Measurements from ENCODE around the gene GOLGA1. TPM values are rescaled to one million over a fixed set of nuclear protein-coding genes. Genes with fewer than 3 reads are reported as not detected.

Gene GOLGA1
- total and polyA plus RNA-seq, 9 of the 15 experiments (the other 6 are each of a cell fraction or from before 2014, with no cell fraction given): 2.9 to 15.9 (median 8.5) TPM

DNA sequence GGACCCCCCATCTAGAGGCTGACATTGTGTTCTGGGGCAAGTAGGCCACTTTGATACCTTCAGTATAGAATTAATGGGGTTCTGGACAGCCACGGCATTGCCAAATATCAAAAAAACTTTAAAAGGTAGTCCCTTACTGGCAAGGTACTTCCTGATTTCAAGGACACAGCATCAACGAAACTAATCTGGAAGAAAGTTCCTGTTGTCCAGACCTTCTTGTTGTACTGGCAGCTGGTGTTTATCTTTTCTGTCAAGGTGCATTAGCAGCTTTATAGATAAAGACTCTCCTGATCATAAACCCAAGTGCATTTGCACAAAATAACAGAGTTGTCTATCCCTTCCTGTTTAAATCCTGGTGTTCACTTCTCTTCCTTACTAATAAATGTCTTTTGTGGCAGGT lies 23.7 kb upstream of the GOLGA1 start (continued):
- TF ChIP-seq, protein P1, sequence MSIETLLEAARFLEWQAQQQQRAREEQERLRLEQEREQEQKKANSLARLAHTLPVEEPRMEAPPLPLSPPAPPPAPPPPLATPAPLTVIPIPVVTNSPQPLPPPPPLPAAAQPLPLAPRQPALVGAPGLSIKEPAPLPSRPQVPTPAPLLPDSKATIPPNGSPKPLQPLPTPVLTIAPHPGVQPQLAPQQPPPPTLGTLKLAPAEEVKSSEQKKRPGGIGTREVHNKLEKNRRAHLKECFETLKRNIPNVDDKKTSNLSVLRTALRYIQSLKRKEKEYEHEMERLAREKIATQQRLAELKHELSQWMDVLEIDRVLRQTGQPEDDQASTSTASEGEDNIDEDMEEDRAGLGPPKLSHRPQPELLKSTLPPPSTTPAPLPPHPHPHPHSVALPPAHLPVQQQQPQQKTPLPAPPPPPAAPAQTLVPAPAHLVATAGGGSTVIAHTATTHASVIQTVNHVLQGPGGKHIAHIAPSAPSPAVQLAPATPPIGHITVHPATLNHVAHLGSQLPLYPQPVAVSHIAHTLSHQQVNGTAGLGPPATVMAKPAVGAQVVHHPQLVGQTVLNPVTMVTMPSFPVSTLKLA (conservative IDR thresholded peaks at IDR 0.05): no peak
- no peak for TF ChIP-seq ZNF280A (IDR thresholded peaks at IDR 0.05; ENCODE audit: low read depth, partially characterized antibody)
- TF ChIP-seq BHLHE40 (IDR thresholded peaks at IDR 0.05; ENCODE audit: low read length): no peak
- TF ChIP-seq FOXP1 (CRISPR knock-in tag; IDR thresholded peaks at IDR 0.05): no peak; the same call in 1 of the 2 replicates
- peak; percentile 86 for TF ChIP-seq STAT5A (IDR thresholded peaks at IDR 0.05; ENCODE audit: borderline replicate concordance, low read length)
- TF ChIP-seq SAFB2 (IDR thresholded peaks at IDR 0.05; ENCODE audit: borderline replicate concordance, low read depth, low read length, severe bottlenecking): no peak
- no peak for TF ChIP-seq ZKSCAN8 (CRISPR knock-in tag; IDR thresholded peaks at IDR 0.05)
- TF ChIP-seq PCBP1 (IDR thresholded peaks at IDR 0.05; ENCODE audit: low read depth, low read length, poor library complexity, severe bottlenecking): no peak
- TF ChIP-seq, protein P2, sequence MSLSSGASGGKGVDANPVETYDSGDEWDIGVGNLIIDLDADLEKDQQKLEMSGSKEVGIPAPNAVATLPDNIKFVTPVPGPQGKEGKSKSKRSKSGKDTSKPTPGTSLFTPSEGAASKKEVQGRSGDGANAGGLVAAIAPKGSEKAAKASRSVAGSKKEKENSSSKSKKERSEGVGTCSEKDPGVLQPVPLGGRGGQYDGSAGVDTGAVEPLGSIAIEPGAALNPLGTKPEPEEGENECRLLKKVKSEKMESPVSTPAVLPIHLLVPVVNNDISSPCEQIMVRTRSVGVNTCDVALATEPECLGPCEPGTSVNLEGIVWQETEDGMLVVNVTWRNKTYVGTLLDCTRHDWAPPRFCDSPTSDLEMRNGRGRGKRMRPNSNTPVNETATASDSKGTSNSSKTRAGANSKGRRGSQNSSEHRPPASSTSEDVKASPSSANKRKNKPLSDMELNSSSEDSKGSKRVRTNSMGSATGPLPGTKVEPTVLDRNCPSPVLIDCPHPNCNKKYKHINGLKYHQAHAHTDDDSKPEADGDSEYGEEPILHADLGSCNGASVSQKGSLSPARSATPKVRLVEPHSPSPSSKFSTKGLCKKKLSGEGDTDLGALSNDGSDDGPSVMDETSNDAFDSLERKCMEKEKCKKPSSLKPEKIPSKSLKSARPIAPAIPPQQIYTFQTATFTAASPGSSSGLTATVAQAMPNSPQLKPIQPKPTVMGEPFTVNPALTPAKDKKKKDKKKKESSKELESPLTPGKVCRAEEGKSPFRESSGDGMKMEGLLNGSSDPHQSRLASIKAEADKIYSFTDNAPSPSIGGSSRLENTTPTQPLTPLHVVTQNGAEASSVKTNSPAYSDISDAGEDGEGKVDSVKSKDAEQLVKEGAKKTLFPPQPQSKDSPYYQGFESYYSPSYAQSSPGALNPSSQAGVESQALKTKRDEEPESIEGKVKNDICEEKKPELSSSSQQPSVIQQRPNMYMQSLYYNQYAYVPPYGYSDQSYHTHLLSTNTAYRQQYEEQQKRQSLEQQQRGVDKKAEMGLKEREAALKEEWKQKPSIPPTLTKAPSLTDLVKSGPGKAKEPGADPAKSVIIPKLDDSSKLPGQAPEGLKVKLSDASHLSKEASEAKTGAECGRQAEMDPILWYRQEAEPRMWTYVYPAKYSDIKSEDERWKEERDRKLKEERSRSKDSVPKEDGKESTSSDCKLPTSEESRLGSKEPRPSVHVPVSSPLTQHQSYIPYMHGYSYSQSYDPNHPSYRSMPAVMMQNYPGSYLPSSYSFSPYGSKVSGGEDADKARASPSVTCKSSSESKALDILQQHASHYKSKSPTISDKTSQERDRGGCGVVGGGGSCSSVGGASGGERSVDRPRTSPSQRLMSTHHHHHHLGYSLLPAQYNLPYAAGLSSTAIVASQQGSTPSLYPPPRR (CRISPR knock-in tag; IDR thresholded peaks at IDR 0.05; ENCODE audit: borderline replicate concordance): no peak
- TF ChIP-seq ETS2 (tag; IDR thresholded peaks at IDR 0.05; ENCODE audit: borderline replicate concordance, poor library complexity, severe bottlenecking): no peak
- no peak for TF ChIP-seq KAT2B (IDR thresholded peaks at IDR 0.05; ENCODE audit: low read depth, low read length)
- peak; percentile 79 for TF ChIP-seq NFIC (IDR thresholded peaks at IDR 0.05)
- TF ChIP-seq SFPQ (IDR thresholded peaks at IDR 0.05; ENCODE audit: low read depth, low read length): no peak
- no peak for TF ChIP-seq ZBTB7A (IDR thresholded peaks at IDR 0.05; ENCODE audit: borderline replicate concordance, control insufficient read depth, low read depth, low read length)
- TF ChIP-seq NKRF (IDR thresholded peaks at IDR 0.05; ENCODE audit: borderline replicate concordance): no peak
